Suprapubic skin (tissue), 4 donors: ENCODE data around the gene SLC2A4. TPM values are rescaled to one million over a fixed set of nuclear protein-coding genes. Genes with fewer than 3 reads are reported as not detected.
A peak's percentile ranks its signal among the peaks of the same experiment; 100 is the strongest.

Source experiments
- DNase-seq, 2 donors: peaks; one replicate each; pipeline ENCODE4 v3.0.0-alpha.2; 2019; ENCODE audit warnings: low spot score in 2 of 2
- H3K27ac ChIP-seq: fragments of 200-600 bp; sonication (generic); one replicate; pipeline ENCODE4 v1.5.1; 2019
- H3K27me3 ChIP-seq: fragments of 200-600 bp; sonication (generic); one replicate; pipeline ENCODE4 v1.5.1; 2019
- H3K36me3 ChIP-seq: fragments of 200-600 bp; sonication (generic); one replicate; pipeline ENCODE4 v1.5.1; 2019
- H3K4me1 ChIP-seq: fragments of 200-600 bp; sonication (generic); one replicate; pipeline ENCODE4 v1.5.1; 2019
- H3K4me3 ChIP-seq: fragments of 200-600 bp; sonication (generic); one replicate; pipeline ENCODE4 v1.5.1; 2019; ENCODE audit warnings: mild to moderate bottlenecking
- H3K9me3 ChIP-seq: fragments of 200-600 bp; sonication (generic); one replicate; pipeline ENCODE4 v1.5.1; 2019
- CTCF ChIP-seq, 2 donors: fragments of 200-600 bp in 1 of 2; fragments of 450-650 bp in 1 of 2; sonication (generic) in 1 of 2; IDR thresholded peaks; one replicate each; pipeline ENCODE4 v1.5.1; 2016 to 2019; ENCODE audit warnings: antibody characterized with exemption in 2 of 2, mild to moderate bottlenecking in 1 of 2, moderate library complexity in 1 of 2
- EP300 ChIP-seq: sonication (generic); formaldehyde crosslinking; IDR thresholded peaks from one replicate; pipeline ENCODE4 v1.6.1; 2017; ENCODE audit warnings: antibody characterized with exemption
- POLR2A ChIP-seq, 2 donors: fragments of 450-650 bp; IDR thresholded peaks; one replicate each; pipeline ENCODE4 v1.6.1; 2017; ENCODE audit warnings: antibody characterized with exemption in 2 of 2, mild to moderate bottlenecking in 2 of 2, moderate library complexity in 2 of 2
- POLR2AphosphoS5 ChIP-seq, 3 donors: sonication (generic); formaldehyde crosslinking; IDR thresholded peaks; one replicate each; pipeline ENCODE4 v1.6.1; 2017; ENCODE audit warnings: antibody characterized with exemption in 3 of 3
- WGBS: methylation state at CpG from one replicate; pipeline ENCODE4 v1.1.5; 2018; 5-methylcytosine and 5-hydroxymethylcytosine counted together
- total RNA-seq, 4 donors: library from RNA; depleted of rRNA; stranded (reverse); fragments of >200 nt; gene quantifications; one replicate each; pipeline ENCODE4 v1.1.0, GENCODE V29; 2016

The SLC2A4 gene
- total RNA-seq, 4 donors from 2014 or later, result 2.4 to 19.4 (median 10.8) TPM

GRCh38 chr17:7253082-7253481 is 28.4 kb upstream of the SLC2A4 start:
- peaks cover 38% of the 10 kb centered on the region for H3K36me3 ChIP-seq
- WGBS, result 77% methylated on average over 5 of the region's 5 CpGs
- DNase-seq, result no peak
- H3K9me3 ChIP-seq, result no peaks in the 10 kb centered on the region
- peak overlapping the region; percentile 88 for H3K4me3 ChIP-seq
- TF ChIP-seq EP300, result no peak
- TF ChIP-seq POLR2AphosphoS5 (IDR thresholded peaks at IDR 0.05), result no peak
- TF ChIP-seq CTCF (IDR thresholded peaks at IDR 0.05), result no peak
- H3K27ac ChIP-seq, result peak overlapping the region; percentile 100
- H3K27me3 ChIP-seq, result no peaks in the 10 kb centered on the region
- peaks cover 37% of the 10 kb centered on the region for H3K4me1 ChIP-seq

- H3K27me3 ChIP-seq, result no peaks in the 10 kb centered on the region
- peaks cover 35% of the 10 kb centered on the region for H3K4me1 ChIP-seq
- no peak overlapping the region for H3K4me3 ChIP-seq
- no peak for DNase-seq
- TF ChIP-seq POLR2AphosphoS5 (IDR thresholded peaks at IDR 0.05), result no peak
- no peak for TF ChIP-seq CTCF (IDR thresholded peaks at IDR 0.05)
- no peak for TF ChIP-seq POLR2A (IDR thresholded peaks at IDR 0.05)
- TF ChIP-seq EP300, result no peak
- H3K9me3 ChIP-seq, result no peaks in the 10 kb centered on the region
- 88% methylated on average over 4 of the region's 4 CpGs for WGBS
- H3K36me3 ChIP-seq, result peaks cover 51% of the 10 kb centered on the region
- H3K27ac ChIP-seq, result no peak overlapping the region
Observed at GRCh38 chr17:7254511-7254910, 27.0 kb upstream of the SLC2A4 start.

- DNase-seq, result no peak
- H3K27me3 ChIP-seq, result peaks cover 15% of the 10 kb centered on the region
- WGBS, result 91% methylated on average over 8 of the region's 8 CpGs
- no peak for TF ChIP-seq POLR2AphosphoS5 (IDR thresholded peaks at IDR 0.05)
- no peak for TF ChIP-seq CTCF (IDR thresholded peaks at IDR 0.05)
- no peak for TF ChIP-seq POLR2A (IDR thresholded peaks at IDR 0.05)
- TF ChIP-seq EP300, result no peak
- H3K4me3 ChIP-seq, result no peak overlapping the region
- peaks cover 39% of the 10 kb centered on the region for H3K4me1 ChIP-seq
- peaks cover 53% of the 10 kb centered on the region for H3K36me3 ChIP-seq
- no peaks in the 10 kb centered on the region for H3K9me3 ChIP-seq
- H3K27ac ChIP-seq, result no peak overlapping the region
Observed at GRCh38 chr17:7256766-7257456, 24.6 kb upstream of the SLC2A4 start.

- Histone ChIP-seq H3K27ac (no peak overlapping the region), H3K4me3 (no peak overlapping the region)
- no peak for DNase-seq
Observed at GRCh38 chr17:7258731-7259554, 22.6 kb upstream of the SLC2A4 start.

More at GRCh38 chr17:7258731-7259554, 22.6 kb upstream of the SLC2A4 start:
- H3K4me1 ChIP-seq, result peaks cover 47% of the 10 kb centered on the region
- peaks cover 53% of the 10 kb centered on the region for H3K36me3 ChIP-seq
- TF ChIP-seq POLR2A (IDR thresholded peaks at IDR 0.05) (no peak), POLR2AphosphoS5 (IDR thresholded peaks at IDR 0.05) (no peak), CTCF (IDR thresholded peaks at IDR 0.05) (no peak), EP300 (no peak)
- WGBS, result 64% methylated on average over 7 of the region's 7 CpGs
- peaks cover 35% of the 10 kb centered on the region for H3K27me3 ChIP-seq
- no peaks in the 10 kb centered on the region for H3K9me3 ChIP-seq
